H9 (cell line): ENCODE data around the gene CCDC157. TPM values are rescaled to one million over a fixed set of nuclear protein-coding genes. Genes with fewer than 3 reads are reported as not detected.

ENCODE experiments used
- DNase-seq: peaks from one replicate; pipeline ENCODE4 v3.0.0-alpha.2; 2017
- H2AFZ ChIP-seq: one replicate; pipeline ENCODE4 v1.6.1; 2013; ENCODE audit warnings: mild to moderate bottlenecking, low read length, control low read depth, moderate library complexity
- H2AK5ac ChIP-seq: 2 replicates; pipeline ENCODE4 v1.6.1; 2013; ENCODE audit warnings: low read length, control low read depth, mixed read lengths; ENCODE audit not compliant: insufficient read length
- H2BK120ac ChIP-seq: one replicate; pipeline ENCODE4 v1.6.1; 2013; ENCODE audit warnings: low read depth, mild to moderate bottlenecking, low read length, control low read depth, inconsistent platforms; ENCODE audit not compliant: poor library complexity, severe bottlenecking
- H2BK12ac ChIP-seq: 2 replicates; pipeline ENCODE4 v1.6.1; 2013; ENCODE audit warnings: low read length, control low read depth, mixed read lengths, low read depth; ENCODE audit not compliant: insufficient read length
- H2BK15ac ChIP-seq: 2 replicates; pipeline ENCODE4 v1.6.1; 2013; ENCODE audit warnings: low read depth, low read length, control low read depth
- H2BK20ac ChIP-seq: one replicate; pipeline ENCODE4 v1.6.1; 2013; ENCODE audit warnings: low read depth, mild to moderate bottlenecking, low read length, control low read depth, inconsistent platforms; ENCODE audit not compliant: poor library complexity, severe bottlenecking
- H2BK5ac ChIP-seq: 2 replicates; pipeline ENCODE4 v1.6.1; 2013; ENCODE audit warnings: low read length, control low read depth, mixed read lengths; ENCODE audit not compliant: insufficient read length
- H3K14ac ChIP-seq: 2 replicates; pipeline ENCODE4 v1.6.1; 2013; ENCODE audit warnings: low read length, control low read depth; ENCODE audit not compliant: insufficient read depth
- H3K18ac ChIP-seq: 2 replicates; pipeline ENCODE4 v1.6.1; 2013; ENCODE audit warnings: low read depth, mild to moderate bottlenecking, mixed read lengths, low read length, control low read depth; ENCODE audit not compliant: insufficient read length
- H3K23ac ChIP-seq: 2 replicates; pipeline ENCODE4 v1.6.1; 2013; ENCODE audit warnings: low read length, control low read depth, mixed read lengths, low read depth; ENCODE audit not compliant: insufficient read length
- H3K23me2 ChIP-seq: 2 replicates; pipeline ENCODE4 v1.6.1; 2013; ENCODE audit warnings: low read depth, mild to moderate bottlenecking, mixed read lengths, low read length, control low read depth; ENCODE audit not compliant: insufficient read length, poor library complexity, severe bottlenecking
- H3K27ac ChIP-seq: 2 replicates; pipeline ENCODE4 v1.5.1; 2013; ENCODE audit warnings: low read length, control low read depth, mixed read lengths, low read depth; ENCODE audit not compliant: insufficient read length
- H3K27me3 ChIP-seq: 2 replicates; pipeline ENCODE4 v1.6.1; 2013; ENCODE audit warnings: low read length, control low read depth, inconsistent platforms; ENCODE audit not compliant: insufficient read depth
- H3K4ac ChIP-seq: 2 replicates; pipeline ENCODE4 v1.6.1; 2013; ENCODE audit warnings: low read depth, mild to moderate bottlenecking, control low read depth, inconsistent platforms, low read length, moderate library complexity
- H3K4me1 ChIP-seq: 2 replicates; pipeline ENCODE4 v1.6.1; 2013; ENCODE audit warnings: low read length, control low read depth, inconsistent platforms; ENCODE audit not compliant: insufficient read depth
- H3K4me2 ChIP-seq: 2 replicates; pipeline ENCODE4 v1.6.1; 2013; ENCODE audit warnings: low read length, control low read depth, mixed read lengths; ENCODE audit not compliant: insufficient read length, insufficient read depth
- H3K56ac ChIP-seq: 2 replicates; pipeline ENCODE4 v1.6.1; 2013; ENCODE audit warnings: low read depth, mild to moderate bottlenecking, mixed read lengths, low read length, control low read depth; ENCODE audit not compliant: insufficient read length
- H3K79me1 ChIP-seq: 2 replicates; pipeline ENCODE4 v1.6.1; 2013; ENCODE audit warnings: low read depth, mild to moderate bottlenecking, moderate library complexity, low read length, control low read depth, inconsistent platforms; ENCODE audit not compliant: insufficient read depth, poor library complexity, severe bottlenecking
- H3K79me2 ChIP-seq: 2 replicates; pipeline ENCODE4 v1.6.1; 2013; ENCODE audit warnings: low read length, control low read depth, inconsistent platforms; ENCODE audit not compliant: insufficient read depth
- H3K9ac ChIP-seq: 2 replicates; pipeline ENCODE4 v1.6.1; 2013; ENCODE audit warnings: low read length, control low read depth, mixed read lengths; ENCODE audit not compliant: insufficient read length; ENCODE audit errors: extremely low read depth
- H3K9me3 ChIP-seq: one replicate; pipeline ENCODE4 v1.6.1; 2013; ENCODE audit warnings: low read depth, low read length, inconsistent platforms; ENCODE audit not compliant: control insufficient read depth
- H3T11ph ChIP-seq: one replicate; pipeline ENCODE4 v1.6.1; 2013; ENCODE audit warnings: mild to moderate bottlenecking, low read length, control low read depth, inconsistent platforms
- H4K20me1 ChIP-seq: one replicate; pipeline ENCODE4 v1.6.1; 2013; ENCODE audit not compliant: control insufficient read depth, insufficient read length, insufficient read depth
- H4K5ac ChIP-seq: 2 replicates; pipeline ENCODE4 v1.6.1; 2013; ENCODE audit warnings: low read depth, mild to moderate bottlenecking, mixed read lengths, low read length, control low read depth; ENCODE audit not compliant: insufficient read length
- H4K8ac ChIP-seq: replicated peaks from 2 replicates; pipeline ENCODE4 v1.6.1; 2013; ENCODE audit warnings: low read length, control low read depth, mixed read lengths, low read depth; ENCODE audit not compliant: insufficient read length
- H4K91ac ChIP-seq: 2 replicates; pipeline ENCODE4 v1.6.1; 2013; ENCODE audit warnings: low read depth, mild to moderate bottlenecking, moderate library complexity, mixed read lengths, low read length, control low read depth; ENCODE audit not compliant: insufficient read length
- H3K27ac Mint-ChIP-seq, 3 experiments: 2 replicates in 2 of 3; 3 replicates in 1 of 3; pipeline ENCODE4 v1.8.0; 2020 to 2021; ENCODE audit warnings: mixed read lengths in 3 of 3, mild to moderate bottlenecking in 1 of 3, moderate library complexity in 1 of 3
- H3K27me3 Mint-ChIP-seq: 2 replicates; pipeline ENCODE4 v1.8.0; 2021; ENCODE audit warnings: low read depth, mild to moderate bottlenecking, moderate library complexity, mixed read lengths
- H3K36me3 Mint-ChIP-seq, 3 experiments: 2 replicates in 2 of 3; 3 replicates in 1 of 3; pipeline ENCODE4 v1.8.0; 2020 to 2021; ENCODE audit warnings: low read depth in 3 of 3, mixed read lengths in 3 of 3; ENCODE audit not compliant: insufficient read depth in 1 of 3
- H3K4me1 Mint-ChIP-seq, 2 experiments: 2 replicates each; pipeline ENCODE4 v1.8.0; 2020; ENCODE audit warnings: mixed read lengths in 2 of 2
- H3K4me3 Mint-ChIP-seq, 2 experiments: 2 replicates in 1 of 2; 3 replicates in 1 of 2; pipeline ENCODE4 v1.8.0; 2020 to 2021; ENCODE audit warnings: mild to moderate bottlenecking in 2 of 2, mixed read lengths in 2 of 2, moderate library complexity in 1 of 2
- H3K9me3 Mint-ChIP-seq, 2 experiments: 2 replicates in 1 of 2; 3 replicates in 1 of 2; pipeline ENCODE4 v1.8.0; 2020; ENCODE audit warnings: mild to moderate bottlenecking in 2 of 2, mixed read lengths in 2 of 2, moderate library complexity in 1 of 2
- WGBS: extraction: QIAGEN DNeasy Blood & Tissue Kit; methylation state at CpG from one replicate; pipeline ENCODE4 v1.1.7; 2013; ENCODE audit warnings: missing lambda C conversion rate, low lambda C conversion rate, mixed read lengths; ENCODE audit not compliant: insufficient read length; ENCODE audit errors: extremely low coverage; 5-methylcytosine and 5-hydroxymethylcytosine counted together
- total RNA-seq: library from RNA; stranded (reverse); gene quantifications from 2 replicates; pipeline ENCODE4 v1.2.1, GENCODE V29; 2021
- TF ChIP-seq, protein P1 (sequence below): fragments of 200-600 bp; sonication (generic); conservative IDR thresholded peaks from 3 replicates; pipeline ENCODE4 v1.8.0; 2021; ENCODE audit warnings: antibody characterized with exemption, mild to moderate bottlenecking

CCDC157 gene
- total RNA-seq, 1 experiment from 2014 or later = 4.3 TPM

- H3K36me3 Mint-ChIP-seq = no peaks in the 10 kb centered on the region
- no peaks in the 10 kb centered on the region for H3K23me2 ChIP-seq
- peaks cover 11 to 13% of the 10 kb centered on the region in 2 experiments for H3K4me1 Mint-ChIP-seq
- H3K14ac ChIP-seq = no peak overlapping the region
- H4K91ac ChIP-seq = no peak overlapping the region
- no peaks in the 10 kb centered on the region for H3K27me3 ChIP-seq
- WGBS = no CpG with 5 or more reads among the region's 8 CpGs
- peak overlapping the region in 1 of 3 experiments; percentile 54; a peak in 1 of 7 replicates for H3K27ac Mint-ChIP-seq
- no peak overlapping the region for H3K27ac ChIP-seq
- H2BK15ac ChIP-seq = no peak overlapping the region
- DNase-seq = no peak
- H3K18ac ChIP-seq = no peak overlapping the region
- no peak overlapping the region for H3K23ac ChIP-seq
- H3K79me2 ChIP-seq = no peaks in the 10 kb centered on the region
- TF ChIP-seq, protein P1, sequence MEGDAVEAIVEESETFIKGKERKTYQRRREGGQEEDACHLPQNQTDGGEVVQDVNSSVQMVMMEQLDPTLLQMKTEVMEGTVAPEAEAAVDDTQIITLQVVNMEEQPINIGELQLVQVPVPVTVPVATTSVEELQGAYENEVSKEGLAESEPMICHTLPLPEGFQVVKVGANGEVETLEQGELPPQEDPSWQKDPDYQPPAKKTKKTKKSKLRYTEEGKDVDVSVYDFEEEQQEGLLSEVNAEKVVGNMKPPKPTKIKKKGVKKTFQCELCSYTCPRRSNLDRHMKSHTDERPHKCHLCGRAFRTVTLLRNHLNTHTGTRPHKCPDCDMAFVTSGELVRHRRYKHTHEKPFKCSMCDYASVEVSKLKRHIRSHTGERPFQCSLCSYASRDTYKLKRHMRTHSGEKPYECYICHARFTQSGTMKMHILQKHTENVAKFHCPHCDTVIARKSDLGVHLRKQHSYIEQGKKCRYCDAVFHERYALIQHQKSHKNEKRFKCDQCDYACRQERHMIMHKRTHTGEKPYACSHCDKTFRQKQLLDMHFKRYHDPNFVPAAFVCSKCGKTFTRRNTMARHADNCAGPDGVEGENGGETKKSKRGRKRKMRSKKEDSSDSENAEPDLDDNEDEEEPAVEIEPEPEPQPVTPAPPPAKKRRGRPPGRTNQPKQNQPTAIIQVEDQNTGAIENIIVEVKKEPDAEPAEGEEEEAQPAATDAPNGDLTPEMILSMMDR = no peak
- no peak overlapping the region for H2BK5ac ChIP-seq
- H2BK12ac ChIP-seq = no peak overlapping the region
- H3K4ac ChIP-seq = no peak overlapping the region
- no peak overlapping the region for H2BK20ac ChIP-seq
- no peaks in the 10 kb centered on the region; a peak in 1 of 5 replicates for H3K9me3 Mint-ChIP-seq
- H3K56ac ChIP-seq = no peak overlapping the region
- H3K4me2 ChIP-seq = no peak overlapping the region
- no peaks in the 10 kb centered on the region for H3K79me1 ChIP-seq
- H3K27me3 Mint-ChIP-seq = no peaks in the 10 kb centered on the region
- no peaks in the 10 kb centered on the region for H3K9me3 ChIP-seq
- H2AK5ac ChIP-seq = no peak overlapping the region
- H4K5ac ChIP-seq = no peak overlapping the region
- H2BK120ac ChIP-seq = no peak overlapping the region
- H4K20me1 ChIP-seq = no peaks in the 10 kb centered on the region
- H2AFZ ChIP-seq = no peak overlapping the region
- no peak overlapping the region for H3K4me3 Mint-ChIP-seq
- no peaks in the 10 kb centered on the region; the same call in 1 of the 2 replicates for H3K4me1 ChIP-seq
- H3K9ac ChIP-seq = no peak overlapping the region
- H4K8ac ChIP-seq = no peak overlapping the region
- no peak overlapping the region for H3T11ph ChIP-seq
Measured at GRCh38 chr22:30310881-30311771, 45.7 kb upstream of the CCDC157 start.
